Breast epithelium (tissue), 4 donors: ENCODE data around the gene SELENOS. TPM values are rescaled to one million over a fixed set of nuclear protein-coding genes. Genes with fewer than 3 reads are reported as not detected.

Experiments used
- DNase-seq, 2 donors: peaks; one replicate each; pipeline ENCODE4 v3.0.0-alpha.2; 2019; ENCODE audit warnings: low spot score in 2 of 2
- H3K27ac ChIP-seq, 2 donors: fragments of 200-600 bp; sonication (generic) in 1 of 2; one replicate each; pipeline ENCODE4 v1.5.1; 2016 to 2019; ENCODE audit warnings: mild to moderate bottlenecking in 1 of 2
- H3K27me3 ChIP-seq, 2 donors: fragments of 200-600 bp; sonication (generic) in 1 of 2; one replicate each; pipeline versions ENCODE4 v1.5.1 to v1.6.0; 2017 to 2019; ENCODE audit warnings: control low read depth in 1 of 2, mild to moderate bottlenecking in 1 of 2
- H3K36me3 ChIP-seq: fragments of 200-600 bp; one replicate; pipeline ENCODE4 v1.5.1; 2019
- H3K4me1 ChIP-seq, 2 donors: fragments of 200-600 bp; sonication (generic); one replicate each; pipeline ENCODE4 v1.5.1; 2016 to 2019; ENCODE audit warnings: control low read depth in 1 of 2
- H3K4me3 ChIP-seq, 3 donors: fragments of 200-600 bp; sonication (generic); 1 replicate in 2 of 3; 2 replicates in 1 of 3; pipeline ENCODE4 v1.5.1; 2016 to 2019; ENCODE audit warnings: mild to moderate bottlenecking in 3 of 3, moderate library complexity in 2 of 3
- H3K9me3 ChIP-seq, 2 donors: fragments of 200-600 bp; sonication (generic) in 1 of 2; one replicate each; pipeline ENCODE4 v1.5.1; 2016 to 2019; ENCODE audit warnings: control low read depth in 1 of 2
- POLR2A ChIP-seq: fragments of 450-650 bp; IDR thresholded peaks from one replicate; pipeline ENCODE4 v1.6.1; 2016; ENCODE audit warnings: antibody characterized with exemption, mild to moderate bottlenecking, moderate library complexity
- POLR2AphosphoS5 ChIP-seq, 3 donors: sonication (generic); formaldehyde crosslinking; IDR thresholded peaks; one replicate each; pipeline ENCODE4 v1.6.1; 2017; ENCODE audit warnings: antibody characterized with exemption in 3 of 3
- intact Hi-C: fragments of 100-400 bp; cut with DNase I; formaldehyde crosslinking; loops from one replicate; pipeline ENCODE4 v1.15.1; 2023; ENCODE audit warnings: low total_unique reads
- total RNA-seq, 3 donors: library from RNA; depleted of rRNA; stranded (reverse); fragments of >200 nt; gene quantifications; one replicate each; pipeline ENCODE4 v1.1.0, GENCODE V29; 2016
- TF ChIP-seq, protein P1 (sequence below), 3 donors: fragments of 450-650 bp; IDR thresholded peaks; one replicate each; pipeline ENCODE4 v1.5.1; 2016 to 2017; ENCODE audit warnings: antibody characterized with exemption in 3 of 3, mild to moderate bottlenecking in 3 of 3, moderate library complexity in 3 of 3

SELENOS gene
- total RNA-seq, 3 donors from 2014 or later = 56.1 to 76.8 (median 76.4) TPM

- no peak for DNase-seq
- TF ChIP-seq POLR2A = no peak
- H3K4me1 ChIP-seq = peaks cover 8 to 39% of the 10 kb centered on the region in 2 donors
- peak overlapping the region; percentile 76 to 92 for H3K27ac ChIP-seq
- no peaks in the 10 kb centered on the region for H3K36me3 ChIP-seq
- intact Hi-C loops = loop anchor here (10.0 kb wide), 2 partner anchors 126 to 236 kb away; no protein-coding TSS in a partner anchor
- H3K4me3 ChIP-seq = peak overlapping the region; percentile 79 to 94 (median 91)
- H3K9me3 ChIP-seq = no peaks in the 10 kb centered on the region
- H3K27me3 ChIP-seq = no peaks in the 10 kb centered on the region
Observed at GRCh38 chr15:101250341-101250831, 26.9 kb downstream of the SELENOS start.

DNA sequence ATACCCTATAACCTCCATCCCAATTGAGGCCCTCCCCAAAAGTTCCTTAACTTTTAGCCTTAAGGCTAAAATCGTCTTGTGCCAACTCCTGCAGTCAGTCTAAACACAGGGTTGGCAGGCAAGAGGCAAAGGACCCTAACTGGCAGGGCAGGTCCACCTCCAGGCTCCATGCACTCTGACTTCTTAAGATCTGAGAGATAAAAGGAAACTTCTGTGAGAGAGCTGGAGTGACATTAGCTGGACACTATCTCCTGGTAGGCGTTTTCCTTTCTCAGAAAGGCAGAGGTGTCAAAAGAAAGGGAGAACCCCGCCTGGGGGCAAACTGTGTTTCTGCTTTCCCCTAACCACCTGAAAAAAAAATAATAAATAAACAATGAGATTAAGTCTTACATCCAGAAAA, 29.0 kb downstream of the SELENOS start:
- no peaks in the 10 kb centered on the region for H3K36me3 ChIP-seq
- peak overlapping the region in 1 of 3 donors; percentile 9 for H3K4me3 ChIP-seq
- intact Hi-C loops = no loop called here
- TF ChIP-seq POLR2A = no peak
- TF ChIP-seq, protein P1, sequence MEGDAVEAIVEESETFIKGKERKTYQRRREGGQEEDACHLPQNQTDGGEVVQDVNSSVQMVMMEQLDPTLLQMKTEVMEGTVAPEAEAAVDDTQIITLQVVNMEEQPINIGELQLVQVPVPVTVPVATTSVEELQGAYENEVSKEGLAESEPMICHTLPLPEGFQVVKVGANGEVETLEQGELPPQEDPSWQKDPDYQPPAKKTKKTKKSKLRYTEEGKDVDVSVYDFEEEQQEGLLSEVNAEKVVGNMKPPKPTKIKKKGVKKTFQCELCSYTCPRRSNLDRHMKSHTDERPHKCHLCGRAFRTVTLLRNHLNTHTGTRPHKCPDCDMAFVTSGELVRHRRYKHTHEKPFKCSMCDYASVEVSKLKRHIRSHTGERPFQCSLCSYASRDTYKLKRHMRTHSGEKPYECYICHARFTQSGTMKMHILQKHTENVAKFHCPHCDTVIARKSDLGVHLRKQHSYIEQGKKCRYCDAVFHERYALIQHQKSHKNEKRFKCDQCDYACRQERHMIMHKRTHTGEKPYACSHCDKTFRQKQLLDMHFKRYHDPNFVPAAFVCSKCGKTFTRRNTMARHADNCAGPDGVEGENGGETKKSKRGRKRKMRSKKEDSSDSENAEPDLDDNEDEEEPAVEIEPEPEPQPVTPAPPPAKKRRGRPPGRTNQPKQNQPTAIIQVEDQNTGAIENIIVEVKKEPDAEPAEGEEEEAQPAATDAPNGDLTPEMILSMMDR (IDR thresholded peaks at IDR 0.05) = no peak
- no peak for TF ChIP-seq POLR2AphosphoS5 (IDR thresholded peaks at IDR 0.05)
- peak overlapping the region; percentile 76 to 78 for H3K27ac ChIP-seq
- H3K4me1 ChIP-seq = peaks cover 12 to 51% of the 10 kb centered on the region in 2 donors
- no peak for DNase-seq
- H3K27me3 ChIP-seq = no peaks in the 10 kb centered on the region
- no peaks in the 10 kb centered on the region for H3K9me3 ChIP-seq

GRCh38 chr15:101246824-101247745, 30.2 kb downstream of the SELENOS start:
- peak overlapping the region; percentile 1 to 32 (median 3) for H3K4me3 ChIP-seq
- no peaks in the 10 kb centered on the region for H3K36me3 ChIP-seq
- no peaks in the 10 kb centered on the region for H3K9me3 ChIP-seq
- peak overlapping the region; percentile 76 to 78 for H3K27ac ChIP-seq
- TF ChIP-seq POLR2A = no peak
- TF ChIP-seq POLR2AphosphoS5 (IDR thresholded peaks at IDR 0.05) = no peak
- TF ChIP-seq, protein P1 (IDR thresholded peaks at IDR 0.05) = no peak
- intact Hi-C loops = no loop called here
- H3K27me3 ChIP-seq = no peaks in the 10 kb centered on the region
- peaks cover 16 to 52% of the 10 kb centered on the region in 2 donors for H3K4me1 ChIP-seq
- DNase-seq = no peak

GRCh38 chr15:101246391-101246790, 30.9 kb downstream of the SELENOS start:
- Histone ChIP-seq H3K36me3 (no peaks in the 10 kb centered on the region), H3K4me3 (peak overlapping the region in 2 of 3 donors; percentile 3 to 32), H3K27me3 (no peaks in the 10 kb centered on the region), H3K4me1 (peaks cover 16 to 55% of the 10 kb centered on the region in 2 donors), H3K27ac (peak overlapping the region; percentile 76 to 78), H3K9me3 (no peaks in the 10 kb centered on the region)
- no peak for DNase-seq
- TF ChIP-seq, protein P1 (IDR thresholded peaks at IDR 0.05) = no peak
- TF ChIP-seq POLR2AphosphoS5 (IDR thresholded peaks at IDR 0.05) (no peak), POLR2A (no peak)
- intact Hi-C loops = no loop called here

GRCh38 chr15:101244889-101245668, 32.2 kb downstream of the SELENOS start:
- no peak for DNase-seq
- TF ChIP-seq POLR2A (no peak), POLR2AphosphoS5 (IDR thresholded peaks at IDR 0.05) (no peak)
- TF ChIP-seq, protein P1 (IDR thresholded peaks at IDR 0.05) = no peak
- Histone ChIP-seq H3K27ac (peak overlapping the region; percentile 75 to 78), H3K36me3 (no peaks in the 10 kb centered on the region), H3K4me3 (peak overlapping the region in 1 of 3 donors; percentile 22), H3K27me3 (no peaks in the 10 kb centered on the region), H3K9me3 (no peaks in the 10 kb centered on the region), H3K4me1 (peaks cover 16 to 50% of the 10 kb centered on the region in 2 donors)
- intact Hi-C loops = no loop called here
